Measurements from ENCODE around the gene TTC23L.
"Not testable (repeated sequence)": the region's sequence is repeated elsewhere in the genome, so short reads cannot be mapped to it uniquely, and the experiment has no call there.

The TTC23L gene

GRCh38 chr5:34838785-34839714 lies at the start of gene TTC23L:
TTC23L (plus strand) TSS chr5:34839164; CDS start chr5:34840672, 1,508 bp downstream.
- DNase-seq (ENCODE audit: low read depth, low spot score) = peak; percentile 71

GRCh38 chr5:34789639-34790038 lies 49.3 kb upstream of the TTC23L start:
- no peak for DNase-seq (ENCODE audit: low read depth, low spot score)

GRCh38 chr5:34790069-34790468 lies 48.9 kb upstream of the TTC23L start:
- no peak for DNase-seq (ENCODE audit: low read depth, low spot score)

- DNase-seq (ENCODE audit: low read depth, low spot score) = no peak
These were observed 47.2 kb upstream of the TTC23L start for GRCh38 chr5:34791761-34792244.

GRCh38 chr5:34802834-34803563 lies 36.0 kb upstream of the TTC23L start:
- DNase-seq (ENCODE audit: low read depth, low spot score) = no peak

- no peak for DNase-seq (ENCODE audit: low read depth, low spot score)
These were observed 34.8 kb upstream of the TTC23L start for GRCh38 chr5:34803974-34804732.

GRCh38 chr5:34804913-34805312 lies 34.1 kb upstream of the TTC23L start:
- DNase-seq (ENCODE audit: low read depth, low spot score) = no peak

- no peak for DNase-seq (ENCODE audit: low read depth, low spot score)
These were observed 32.4 kb upstream of the TTC23L start for GRCh38 chr5:34806532-34806931.

GRCh38 chr5:34811706-34812105 lies 27.3 kb upstream of the TTC23L start:
- DNase-seq (ENCODE audit: low read depth, low spot score) = no peak

GRCh38 chr5:34813509-34813908 lies 25.5 kb upstream of the TTC23L start:
- no peak for DNase-seq (ENCODE audit: low read depth, low spot score)

GRCh38 chr5:34817558-34818351 lies 21.2 kb upstream of the TTC23L start:
- DNase-seq (ENCODE audit: low read depth, low spot score) = no peak

- DNase-seq (ENCODE audit: low read depth, low spot score) = no peak
These were observed 20.2 kb upstream of the TTC23L start for GRCh38 chr5:34818717-34819116.

- no peak for DNase-seq (ENCODE audit: low read depth, low spot score)
These were observed 18.4 kb upstream of the TTC23L start for GRCh38 chr5:34820593-34820992.

GRCh38 chr5:34822956-34823715 lies 15.8 kb upstream of the TTC23L start:
- DNase-seq (ENCODE audit: low read depth, low spot score) = no peak

GRCh38 chr5:34826347-34826746 lies 12.6 kb upstream of the TTC23L start:
- no peak for DNase-seq (ENCODE audit: low read depth, low spot score)

GRCh38 chr5:34827588-34828506 lies 11.1 kb upstream of the TTC23L start:
- no peak for DNase-seq (ENCODE audit: low read depth, low spot score)

GRCh38 chr5:34830827-34831226 lies 8.1 kb upstream of the TTC23L start:
- DNase-seq (ENCODE audit: low read depth, low spot score) = not testable (repeated sequence)

GRCh38 chr5:34831303-34831702 lies 7.7 kb upstream of the TTC23L start:
- no peak for DNase-seq (ENCODE audit: low read depth, low spot score)

- no peak for DNase-seq (ENCODE audit: low read depth, low spot score)
These were observed 6.4 kb upstream of the TTC23L start for GRCh38 chr5:34832568-34832967.
